OCI-LY1 (cell line): ENCODE results near the gene CGB3.
"Not testable (repeated sequence)": the region's sequence is repeated elsewhere in the genome, so short reads cannot be mapped to it uniquely, and the experiment has no call there.

Source experiments
- CTCF ChIP-seq: fragments of 200-600 bp; sonication (generic), shearing (Covaris generic); IDR thresholded peaks from 2 replicates; pipeline ENCODE4 v1.5.1; 2017; ENCODE audit warnings: mild to moderate bottlenecking, antibody characterized with exemption, low read length, moderate library complexity, mixed read lengths
- EZH2 ChIP-seq: fragments of 200-600 bp; sonication (generic), shearing (Covaris generic); IDR thresholded peaks from 2 replicates; pipeline ENCODE4 v1.8.0; 2017; ENCODE audit warnings: borderline replicate concordance, mixed run types, mild to moderate bottlenecking, antibody characterized with exemption, low read length, moderate library complexity, mixed read lengths

- TF ChIP-seq CTCF, EZH2: not testable (repeated sequence)
Observed at GRCh38 chr19:49038111-49038510, 14.0 kb upstream of the CGB3 start.
